ENCODE results near the gene ATOSB. TPM values are rescaled to one million over a fixed set of nuclear protein-coding genes. Genes with fewer than 3 reads are reported as not detected.

ATOSB gene
- total RNA-seq, 4 donors from 2014 or later = 16.7 to 27.9 (median 19.4) TPM

GRCh38 chr9:35057271-35057620, 58.4 kb downstream of the ATOSB start:
- 97 to 99% methylated on average over 8 of the region's 8 CpGs for WGBS, 2 donors
- intact Hi-C loops (cut with DNase I; ENCODE audit: low total_unique reads) = no loop called here

DNA sequence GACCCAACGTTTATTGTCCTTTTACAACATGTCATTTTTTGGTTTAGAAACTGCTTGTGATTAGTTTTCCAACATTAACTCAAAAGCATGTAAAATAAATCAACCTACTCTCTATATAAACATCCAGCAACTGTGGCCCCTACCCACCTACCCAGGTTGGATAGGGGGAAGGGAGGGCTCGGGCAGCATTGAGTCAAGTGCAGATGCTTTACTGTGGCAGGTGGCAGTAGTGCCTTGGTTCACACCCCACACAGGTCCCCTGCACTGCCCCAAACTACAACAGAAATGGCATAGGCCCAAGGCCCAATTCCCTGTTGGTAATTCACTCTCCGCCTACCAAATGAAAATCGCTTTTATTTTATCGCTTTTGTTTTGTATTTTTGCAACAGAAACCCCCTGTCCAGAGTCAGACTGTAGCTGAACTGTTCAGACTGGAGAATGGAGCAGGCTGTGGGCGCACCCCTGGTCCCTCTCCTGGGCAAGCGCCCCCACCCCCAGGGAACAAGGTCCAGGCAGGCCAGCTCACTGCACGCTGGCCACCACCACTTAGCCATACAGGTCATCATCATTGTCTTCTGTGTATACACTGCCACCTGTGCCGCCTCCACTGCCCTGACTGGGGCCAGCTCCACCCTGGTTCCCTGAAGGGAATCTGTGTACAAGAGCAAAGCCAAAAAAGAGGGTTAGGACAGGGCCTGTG, 58.9 kb downstream of the ATOSB start:
- TF ChIP-seq POLR2A (IDR thresholded peaks at IDR 0.05) = no peak
- TF ChIP-seq, protein P1, sequence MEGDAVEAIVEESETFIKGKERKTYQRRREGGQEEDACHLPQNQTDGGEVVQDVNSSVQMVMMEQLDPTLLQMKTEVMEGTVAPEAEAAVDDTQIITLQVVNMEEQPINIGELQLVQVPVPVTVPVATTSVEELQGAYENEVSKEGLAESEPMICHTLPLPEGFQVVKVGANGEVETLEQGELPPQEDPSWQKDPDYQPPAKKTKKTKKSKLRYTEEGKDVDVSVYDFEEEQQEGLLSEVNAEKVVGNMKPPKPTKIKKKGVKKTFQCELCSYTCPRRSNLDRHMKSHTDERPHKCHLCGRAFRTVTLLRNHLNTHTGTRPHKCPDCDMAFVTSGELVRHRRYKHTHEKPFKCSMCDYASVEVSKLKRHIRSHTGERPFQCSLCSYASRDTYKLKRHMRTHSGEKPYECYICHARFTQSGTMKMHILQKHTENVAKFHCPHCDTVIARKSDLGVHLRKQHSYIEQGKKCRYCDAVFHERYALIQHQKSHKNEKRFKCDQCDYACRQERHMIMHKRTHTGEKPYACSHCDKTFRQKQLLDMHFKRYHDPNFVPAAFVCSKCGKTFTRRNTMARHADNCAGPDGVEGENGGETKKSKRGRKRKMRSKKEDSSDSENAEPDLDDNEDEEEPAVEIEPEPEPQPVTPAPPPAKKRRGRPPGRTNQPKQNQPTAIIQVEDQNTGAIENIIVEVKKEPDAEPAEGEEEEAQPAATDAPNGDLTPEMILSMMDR (IDR thresholded peaks at IDR 0.05) = no peak

More at GRCh38 chr9:35057271-35057620, 58.4 kb downstream of the ATOSB start:
- H3K4me3 ChIP-seq (ENCODE audit: low read depth, poor library complexity, severe bottlenecking) = no peak overlapping the region
- DNase-seq (ENCODE audit: low spot score in 2 of 2) = no peak
- TF ChIP-seq, protein P1 (IDR thresholded peaks at IDR 0.05) = no peak
- no peak for TF ChIP-seq POLR2A (IDR thresholded peaks at IDR 0.05)

GRCh38 chr9:35054871-35055644, 60.6 kb downstream of the ATOSB start:
- TF ChIP-seq POLR2A (IDR thresholded peaks at IDR 0.05) = no peak
- TF ChIP-seq, protein P1 (IDR thresholded peaks at IDR 0.05) = no peak
- WGBS, 2 donors = 94 to 96% methylated on average over 14 of the region's 14 CpGs

More for the DNA sequence above, 58.9 kb downstream of the ATOSB start:
- no peak overlapping the region for H3K4me3 ChIP-seq (ENCODE audit: low read depth, poor library complexity, severe bottlenecking)
- DNase-seq (ENCODE audit: low spot score in 2 of 2) = no peak
- intact Hi-C loops (cut with DNase I; ENCODE audit: low total_unique reads) = no loop called here
- WGBS, 2 donors = 89 to 90% methylated on average over 9 of the region's 9 CpGs

DNA sequence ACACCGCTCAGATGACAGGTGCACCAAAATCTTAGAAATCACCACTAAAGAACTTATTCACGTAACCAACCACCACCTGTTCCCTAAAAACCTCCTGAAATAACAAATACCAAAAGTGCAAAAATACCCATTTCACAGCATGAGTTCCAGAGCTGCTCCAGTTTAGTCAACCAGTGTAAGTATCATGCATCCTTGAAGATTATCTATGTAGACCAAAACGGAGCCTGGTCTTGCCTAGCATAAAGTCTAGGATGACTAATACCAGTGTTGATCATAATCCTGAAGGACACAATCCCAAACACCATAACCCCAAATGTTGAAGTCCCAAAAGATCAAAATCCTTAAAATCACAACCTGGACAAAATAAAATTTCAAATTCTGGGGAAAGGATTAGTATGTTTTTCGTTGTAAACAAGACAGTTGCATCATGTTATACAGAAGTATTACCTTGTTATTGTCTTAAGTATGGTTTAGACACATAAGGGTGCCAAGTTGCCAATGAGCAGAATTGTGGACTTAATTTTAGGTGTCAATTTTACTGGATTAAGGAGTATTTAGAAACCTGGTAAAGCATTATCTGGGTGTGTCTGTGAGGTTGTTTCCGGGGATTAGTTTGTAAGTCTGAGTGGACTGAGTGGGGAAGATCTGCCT, 61.4 kb downstream of the ATOSB start:
- no peak overlapping the region for H3K4me3 ChIP-seq (ENCODE audit: low read depth, poor library complexity, severe bottlenecking)
- TF ChIP-seq POLR2A (IDR thresholded peaks at IDR 0.05) = no peak
- TF ChIP-seq, protein P1 (IDR thresholded peaks at IDR 0.05) = no peak
- 64 to 65% methylated on average over 5 of the region's 5 CpGs for WGBS, 2 donors
- intact Hi-C loops (cut with DNase I; ENCODE audit: low total_unique reads) = no loop called here
- DNase-seq (ENCODE audit: low spot score in 2 of 2) = no peak

More at GRCh38 chr9:35054871-35055644, 60.6 kb downstream of the ATOSB start:
- no peak for DNase-seq (ENCODE audit: low spot score in 2 of 2)
- H3K4me3 ChIP-seq (ENCODE audit: low read depth, poor library complexity, severe bottlenecking) = no peak overlapping the region
- intact Hi-C loops (cut with DNase I; ENCODE audit: low total_unique reads) = no loop called here

Other genes starting within 250 kb of the ATOSB start
- gene PHF24, start 157.6 kb downstream of the ATOSB start, total RNA-seq = 1 to 10 TPM in 2 of 4 donors, under 1 TPM in 2; 0.44 to 2.7 (median 1.5) TPM
- gene DNAJB5, start 126.1 kb downstream of the ATOSB start, total RNA-seq = 1 to 10 TPM; 1.1 to 3.7 (median 1.9) TPM
- gene VCP, start 43.2 kb downstream of the ATOSB start, total RNA-seq = 100 to 1,000 TPM; 122 to 194 (median 156) TPM
- 10 to 100 TPM in 3 of 4 donors, 1 to 10 TPM in 1; 5.3 to 34.7 (median 11.6) TPM for gene FANCG, start 35.9 kb downstream of the ATOSB start, total RNA-seq
- gene PIGO, start 19.3 kb downstream of the ATOSB start, total RNA-seq = 10 to 100 TPM in 3 of 4 donors, 1 to 10 TPM in 1; 9.8 to 21.3 (median 19.0) TPM
- gene STOML2, start 12.7 kb downstream of the ATOSB start, total RNA-seq = 100 to 1,000 TPM in 2 of 4 donors, 10 to 100 TPM in 2; 76.3 to 105 (median 88.6) TPM
- gene UNC13B, start 46.1 kb upstream of the ATOSB start, total RNA-seq = 10 to 100 TPM; 11.9 to 29.0 (median 27.5) TPM

Measured in lower leg skin (tissue), 4 donors.